ENCODE data around the gene MGAT1.
A peak's percentile ranks its signal among the peaks of the same experiment; 100 is the strongest.
"Not testable (repeated sequence)": the region's sequence is repeated elsewhere in the genome, so short reads cannot be mapped to it uniquely, and the experiment has no call there.

Gene MGAT1

GRCh38 chr5:180807046-180807445, 4.4 kb upstream of the MGAT1 start:
- DNase-seq (ENCODE audit: low read depth in 2 of 3, low spot score in 1 of 3) = no peak

GRCh38 chr5:180806351-180807011, 3.9 kb upstream of the MGAT1 start:
- no peak for DNase-seq (ENCODE audit: low read depth in 2 of 3, low spot score in 1 of 3)

- DNase-seq (ENCODE audit: low read depth in 2 of 3, low spot score in 1 of 3) = no peak
These were observed 1.6 kb upstream of the MGAT1 start for GRCh38 chr5:180804129-180804618.

- DNase-seq (ENCODE audit: low read depth in 2 of 3, low spot score in 1 of 3) = peak; percentile 76 to 86 (median 80)
These were observed 849 bp upstream of the MGAT1 start for GRCh38 chr5:180803181-180804128.

- no peak for DNase-seq (ENCODE audit: low read depth in 2 of 3, low spot score in 1 of 3)
These were observed 846 bp downstream of the MGAT1 start for GRCh38 chr5:180801596-180802324.

- DNase-seq (ENCODE audit: low read depth in 2 of 3, low spot score in 1 of 3) = no peak
These were observed 2.5 kb downstream of the MGAT1 start for GRCh38 chr5:180799902-180800801.

GRCh38 chr5:180799194-180799593, 3.4 kb downstream of the MGAT1 start:
- DNase-seq (ENCODE audit: low read depth in 2 of 3, low spot score in 1 of 3) = no peak

- no peak for DNase-seq (ENCODE audit: low read depth in 2 of 3, low spot score in 1 of 3)
These were observed 4.4 kb downstream of the MGAT1 start for GRCh38 chr5:180798193-180798592.

GRCh38 chr5:180797256-180798192, 5.1 kb downstream of the MGAT1 start:
- DNase-seq (ENCODE audit: low read depth in 2 of 3, low spot score in 1 of 3) = no peak

GRCh38 chr5:180795771-180796313, 6.8 kb downstream of the MGAT1 start:
- DNase-seq (ENCODE audit: low read depth in 2 of 3, low spot score in 1 of 3) = no peak

- DNase-seq (ENCODE audit: low read depth in 2 of 3, low spot score in 1 of 3) = no peak
These were observed 9.7 kb downstream of the MGAT1 start for GRCh38 chr5:180792965-180793287.

- no peak for DNase-seq (ENCODE audit: low read depth in 2 of 3, low spot score in 1 of 3)
These were observed 10.2 kb downstream of the MGAT1 start for GRCh38 chr5:180792287-180792964.

- no peak for DNase-seq (ENCODE audit: low read depth in 2 of 3, low spot score in 1 of 3)
These were observed 10.9 kb downstream of the MGAT1 start for GRCh38 chr5:180791611-180792213.

GRCh38 chr5:180790524-180790923, 12.1 kb downstream of the MGAT1 start:
- no peak for DNase-seq (ENCODE audit: low read depth in 2 of 3, low spot score in 1 of 3)

- no peak for DNase-seq (ENCODE audit: low read depth in 2 of 3, low spot score in 1 of 3)
These were observed 12.6 kb downstream of the MGAT1 start for GRCh38 chr5:180790020-180790419.

- DNase-seq (ENCODE audit: low read depth in 2 of 3, low spot score in 1 of 3) = not testable (repeated sequence)
These were observed 13.8 kb downstream of the MGAT1 start for GRCh38 chr5:180788651-180789410.

GRCh38 chr5:180787711-180788431, 14.7 kb downstream of the MGAT1 start:
- DNase-seq (ENCODE audit: low read depth in 2 of 3, low spot score in 1 of 3) = no peak
